HS-5 (cell line): Measurements from ENCODE around the gene CLDN22.
A peak's percentile ranks its signal among the peaks of the same experiment; 100 is the strongest.
"Not testable (repeated sequence)": the region's sequence is repeated elsewhere in the genome, so short reads cannot be mapped to it uniquely, and the experiment has no call there.

Experiments used
- DNase-seq: peaks from one replicate; pipeline ENCODE4 v3.0.0-alpha.2; 2012; ENCODE audit warnings: low read depth

The CLDN22 gene

DNA sequence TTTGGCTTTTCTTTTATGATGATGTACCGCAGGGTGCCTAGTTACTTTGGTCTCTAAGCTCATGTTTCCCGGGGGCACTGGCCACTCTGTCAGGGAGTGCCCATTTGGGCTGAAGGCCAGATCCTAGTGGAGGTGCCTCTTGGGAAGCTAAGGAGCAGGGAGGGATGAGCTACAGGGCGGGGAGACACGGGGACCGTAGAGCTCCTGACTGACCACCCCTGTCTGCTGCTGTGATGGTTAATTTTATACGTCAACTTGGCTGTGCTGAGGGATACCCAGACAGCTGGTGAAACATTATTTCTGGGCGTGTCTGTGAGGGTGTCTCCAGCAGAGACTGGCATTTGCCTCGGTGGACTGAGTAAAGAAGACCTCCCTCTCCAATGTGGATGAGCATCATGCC is 27.1 kb upstream of the CLDN22 start:
- no peak for DNase-seq

- DNase-seq, result no peak
Measured at GRCh38 chr4:183345261-183345660, 25.2 kb upstream of the CLDN22 start.

- no peak for DNase-seq
Measured at GRCh38 chr4:183344523-183345255, 24.6 kb upstream of the CLDN22 start.

DNA sequence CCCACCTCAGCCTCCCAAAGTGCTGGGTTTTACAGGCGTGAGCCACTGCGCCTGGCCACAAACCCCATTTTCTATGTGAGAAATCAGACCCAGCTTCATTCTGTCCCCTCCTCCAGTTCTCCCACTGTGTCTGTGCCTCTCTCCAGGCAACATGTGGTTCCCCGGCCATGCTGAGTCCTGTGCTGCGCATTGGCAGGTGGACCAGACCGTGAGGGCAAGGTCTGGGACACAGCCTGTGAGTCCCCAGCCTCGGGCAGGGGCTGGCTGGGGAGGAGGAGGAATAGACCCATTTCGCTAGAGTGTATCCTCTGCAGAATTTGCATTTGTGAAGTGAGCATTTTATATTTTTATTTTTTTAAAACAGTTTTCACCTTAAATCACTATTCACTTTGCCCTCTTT is 23.7 kb upstream of the CLDN22 start:
- no peak for DNase-seq

DNA sequence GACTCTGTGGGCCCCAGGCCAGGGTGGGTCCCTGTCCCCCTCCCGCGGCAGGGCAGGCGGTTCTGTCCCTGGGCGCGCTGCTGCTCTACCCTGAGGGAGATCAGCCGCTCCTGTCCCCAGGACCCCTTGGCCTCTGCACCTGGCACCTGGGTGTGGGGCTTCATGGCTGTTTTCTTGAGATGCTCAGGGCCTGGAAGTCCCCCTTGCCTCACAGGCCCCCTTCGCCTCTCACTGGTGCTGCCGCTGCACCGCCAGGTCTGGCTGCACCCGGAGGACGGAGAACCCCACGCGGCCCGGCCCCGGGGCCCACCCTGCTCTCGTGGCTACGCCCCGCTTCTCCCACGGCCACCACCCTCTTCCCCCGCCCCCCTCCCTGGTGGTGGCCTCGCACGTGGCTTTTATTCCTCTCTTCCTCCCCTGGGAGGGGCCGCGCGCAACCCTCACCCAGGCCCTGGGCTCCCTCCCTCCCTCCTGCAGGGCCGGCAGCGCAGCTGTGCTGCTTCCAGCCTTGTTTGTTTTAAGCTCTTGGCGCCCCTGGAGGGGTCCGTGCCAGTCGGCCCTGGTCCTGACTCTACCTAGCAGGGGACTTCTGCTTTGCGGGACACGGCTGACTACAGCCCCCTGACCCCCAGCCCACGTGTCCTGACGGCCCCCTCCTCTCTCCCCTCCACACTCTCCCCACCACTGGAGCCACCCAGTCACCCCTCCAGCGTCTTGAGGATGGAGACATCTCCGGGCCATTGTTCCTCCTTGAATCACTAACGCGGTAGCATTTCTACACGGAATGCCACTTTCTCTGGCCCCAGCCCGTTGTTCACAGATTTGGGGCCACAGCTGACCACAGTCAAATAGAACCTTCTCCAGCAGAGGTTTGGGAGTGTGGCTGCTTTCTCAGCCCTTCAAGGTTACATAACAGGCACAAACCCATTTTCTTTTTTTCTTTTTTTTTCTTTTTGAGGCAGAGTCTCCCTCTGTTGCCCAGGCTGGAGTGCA is 22.8 kb upstream of the CLDN22 start:
- DNase-seq, result no peak

- no peak for DNase-seq
Measured at GRCh38 chr4:183337833-183338232, 17.8 kb upstream of the CLDN22 start.

- DNase-seq, result no peak
Measured at GRCh38 chr4:183337349-183337748, 17.3 kb upstream of the CLDN22 start.

- peak; percentile 91 for DNase-seq
Measured at GRCh38 chr4:183335369-183335940, 15.4 kb upstream of the CLDN22 start.

- DNase-seq, result no peak
Measured at GRCh38 chr4:183333983-183334382, 13.9 kb upstream of the CLDN22 start.

GRCh38 chr4:183333202-183333601 is 13.1 kb upstream of the CLDN22 start:
- no peak for DNase-seq

- DNase-seq, result no peak
Measured at GRCh38 chr4:183332447-183332846, 12.4 kb upstream of the CLDN22 start.

DNA sequence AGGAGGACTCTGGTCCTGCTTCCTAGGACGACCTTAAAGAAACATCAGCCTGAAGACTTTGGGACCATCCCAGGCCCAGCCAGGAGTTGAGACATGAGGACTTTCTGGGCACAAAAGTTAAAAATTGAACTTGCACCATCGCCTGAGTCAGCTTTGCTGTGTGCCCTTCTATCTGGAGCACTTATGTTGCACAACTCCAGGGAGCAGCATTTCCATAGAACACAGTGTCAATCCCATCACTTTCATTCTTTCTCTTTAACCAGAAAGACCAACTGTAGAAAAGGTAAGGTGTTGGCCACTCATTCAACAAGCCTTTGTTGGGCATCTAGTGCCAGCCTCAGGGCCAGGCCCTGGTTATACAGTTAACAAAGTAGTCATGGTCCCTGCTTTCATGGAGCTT is 10.8 kb upstream of the CLDN22 start:
- DNase-seq, result no peak

GRCh38 chr4:183329954-183330742 is 10.1 kb upstream of the CLDN22 start:
- DNase-seq, result no peak

DNA sequence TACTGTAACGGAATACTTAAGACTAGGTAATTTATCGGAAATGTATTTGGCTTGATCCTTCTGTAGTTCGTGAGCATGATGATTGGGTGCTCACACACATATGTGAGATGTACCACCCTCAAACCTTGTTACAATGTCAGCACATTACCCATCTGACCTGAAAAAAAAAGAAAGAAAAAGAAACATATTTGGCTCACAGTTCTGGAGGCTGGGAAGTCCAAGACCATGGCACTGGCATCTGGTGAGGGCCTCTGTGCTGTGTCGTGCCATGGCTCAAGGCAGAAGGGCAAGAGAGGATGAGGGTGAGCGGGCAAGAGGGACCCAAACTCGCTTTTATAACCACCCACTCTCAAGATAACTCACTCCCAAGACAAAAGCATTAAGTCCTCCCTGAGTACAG is 9.2 kb upstream of the CLDN22 start:
- DNase-seq, result no peak

DNA sequence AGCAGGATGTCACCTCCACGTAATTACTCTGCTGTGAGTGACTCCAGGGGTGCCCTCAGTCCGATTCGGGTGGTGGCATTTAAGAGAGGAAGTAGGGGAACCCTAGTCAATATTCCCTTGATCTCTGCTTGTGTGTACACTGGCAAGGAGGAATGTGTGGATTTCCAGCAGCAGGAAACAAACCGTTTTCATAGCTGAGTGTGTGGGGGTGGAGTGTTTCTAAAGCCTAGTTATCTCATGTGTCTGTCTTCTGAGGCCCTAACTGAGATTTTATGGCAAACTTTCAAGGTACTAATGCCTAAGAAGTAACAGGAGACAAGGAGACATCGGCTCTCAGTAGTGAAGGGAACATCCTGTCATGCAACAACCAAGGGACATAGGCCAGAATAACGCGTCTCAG is 8.8 kb upstream of the CLDN22 start:
- no peak for DNase-seq

GRCh38 chr4:183327827-183328226 is 7.8 kb upstream of the CLDN22 start:
- DNase-seq, result no peak

DNA sequence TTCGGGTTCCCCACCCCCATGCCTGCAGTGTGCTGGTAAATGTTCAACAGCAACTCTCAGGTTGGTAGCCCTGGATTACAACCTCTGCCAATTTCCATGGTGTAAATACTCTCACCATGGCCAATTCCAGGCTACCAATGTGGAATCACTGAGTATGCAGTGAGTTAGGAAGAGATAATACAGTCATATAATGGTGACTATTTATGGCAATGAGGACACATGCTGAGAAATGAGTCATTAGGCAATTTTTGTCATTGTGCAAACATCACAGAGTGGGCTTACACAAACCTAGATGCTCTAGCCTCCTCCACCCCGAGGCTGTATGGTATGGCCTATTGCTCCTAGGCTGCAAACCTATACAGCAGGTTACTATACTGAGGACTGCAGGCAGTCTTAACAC is 6.8 kb upstream of the CLDN22 start:
- no peak for DNase-seq

GRCh38 chr4:183326387-183326786 is 6.3 kb upstream of the CLDN22 start:
- not testable (repeated sequence) for DNase-seq

DNA sequence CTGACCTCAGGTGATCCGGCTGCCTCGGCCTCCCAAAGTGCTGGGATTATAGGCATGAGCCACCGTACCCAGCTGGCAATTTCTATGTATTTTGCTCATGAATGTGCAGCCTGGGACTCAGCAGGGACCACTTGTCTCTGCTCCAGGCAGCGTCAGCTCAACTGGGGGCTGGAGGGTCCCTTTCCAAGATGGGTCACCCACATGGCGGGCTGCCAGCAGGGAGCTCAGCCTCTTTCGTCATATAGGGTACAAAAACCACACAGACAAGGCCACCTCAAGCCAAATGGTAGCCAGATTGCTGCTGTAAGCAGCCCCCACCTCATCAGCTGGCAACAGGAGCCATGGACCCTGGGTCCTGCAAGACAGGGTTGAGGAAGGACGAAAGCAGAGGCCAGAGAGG is 4.5 kb upstream of the CLDN22 start:
- DNase-seq, result no peak

- not testable (repeated sequence) for DNase-seq
Measured at GRCh38 chr4:183324056-183324455, 4.0 kb upstream of the CLDN22 start.

GRCh38 chr4:183323295-183323694 is 3.2 kb upstream of the CLDN22 start:
- no peak for DNase-seq

DNA sequence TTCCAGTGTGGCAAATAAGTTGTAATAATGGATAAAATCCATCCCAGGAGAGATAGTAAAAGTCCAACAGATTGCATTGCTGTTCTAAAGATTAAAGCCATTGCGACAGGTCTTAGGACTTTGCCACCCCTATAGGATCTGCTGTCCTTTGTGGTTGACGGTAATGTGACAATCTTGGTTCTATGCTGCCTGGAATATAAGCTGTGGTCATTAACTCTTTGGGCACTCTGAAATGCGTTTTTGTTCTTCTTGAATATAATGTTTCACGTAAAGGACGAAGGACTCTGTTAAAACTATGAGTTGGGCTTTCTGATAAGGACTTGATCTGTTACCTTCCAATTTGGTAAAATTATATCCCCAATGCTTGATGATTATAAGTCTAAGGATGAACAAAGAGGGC is 2.2 kb upstream of the CLDN22 start, which contains the start of gene CLDN24:
TSS of gene CLDN24 (minus strand) at position 101 of the 400 bp plus-strand sequence. CDS start at position 101, 0 bp downstream.
- no peak for DNase-seq
